ENCODE measurements around the gene ACOT11.
"Not testable (repeated sequence)": the region's sequence is repeated elsewhere in the genome, so short reads cannot be mapped to it uniquely, and the experiment has no call there.

Gene ACOT11

DNA sequence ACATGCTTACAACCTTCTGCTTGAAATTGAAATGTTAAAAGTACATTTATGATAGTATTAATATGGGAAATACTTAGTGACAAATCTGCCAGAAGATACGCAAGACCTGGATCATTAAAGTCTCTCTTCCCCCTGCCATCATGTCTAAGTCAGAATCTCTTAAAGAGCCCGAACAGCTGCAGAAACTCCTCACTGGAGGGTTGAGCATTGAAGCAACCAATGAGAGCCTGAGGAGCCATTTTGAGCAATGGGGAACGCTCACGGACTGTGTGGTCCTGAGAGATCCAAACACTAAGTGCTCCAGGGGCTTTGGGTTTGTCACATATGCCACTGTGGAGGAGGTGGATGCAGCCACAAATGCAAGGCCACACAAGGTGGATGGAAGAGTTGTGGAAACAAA lies 11.4 kb upstream of the ACOT11 start:
- in situ Hi-C loops (cut with HindIII; ENCODE audit: low sequenced_read_pairs) = not testable (repeated sequence)

DNA sequence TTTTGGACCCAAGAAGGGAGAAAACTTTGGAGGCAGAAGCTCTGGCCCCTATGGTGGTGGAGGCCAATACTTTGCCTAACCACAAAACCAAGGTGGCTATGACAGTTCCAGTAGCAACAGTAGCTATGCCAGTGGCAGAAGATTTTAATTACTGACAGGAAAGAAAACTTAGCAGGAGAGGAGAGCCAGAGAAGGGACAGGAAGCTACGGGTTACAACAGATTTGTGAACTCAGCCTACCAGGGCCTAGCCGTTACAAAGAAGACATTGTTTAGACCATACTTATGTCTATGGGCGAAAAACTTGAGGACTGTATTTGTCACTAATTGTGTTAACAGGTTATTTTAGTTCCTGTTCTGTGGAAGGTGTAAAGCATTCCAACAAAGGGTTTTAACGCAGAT lies 10.4 kb upstream of the ACOT11 start:
- in situ Hi-C loops (cut with HindIII; ENCODE audit: low sequenced_read_pairs) = no loop called here

- in situ Hi-C loops (cut with HindIII; ENCODE audit: low sequenced_read_pairs) = no loop called here
Observed at GRCh38 chr1:54538538-54538937, 9.5 kb upstream of the ACOT11 start.

DNA sequence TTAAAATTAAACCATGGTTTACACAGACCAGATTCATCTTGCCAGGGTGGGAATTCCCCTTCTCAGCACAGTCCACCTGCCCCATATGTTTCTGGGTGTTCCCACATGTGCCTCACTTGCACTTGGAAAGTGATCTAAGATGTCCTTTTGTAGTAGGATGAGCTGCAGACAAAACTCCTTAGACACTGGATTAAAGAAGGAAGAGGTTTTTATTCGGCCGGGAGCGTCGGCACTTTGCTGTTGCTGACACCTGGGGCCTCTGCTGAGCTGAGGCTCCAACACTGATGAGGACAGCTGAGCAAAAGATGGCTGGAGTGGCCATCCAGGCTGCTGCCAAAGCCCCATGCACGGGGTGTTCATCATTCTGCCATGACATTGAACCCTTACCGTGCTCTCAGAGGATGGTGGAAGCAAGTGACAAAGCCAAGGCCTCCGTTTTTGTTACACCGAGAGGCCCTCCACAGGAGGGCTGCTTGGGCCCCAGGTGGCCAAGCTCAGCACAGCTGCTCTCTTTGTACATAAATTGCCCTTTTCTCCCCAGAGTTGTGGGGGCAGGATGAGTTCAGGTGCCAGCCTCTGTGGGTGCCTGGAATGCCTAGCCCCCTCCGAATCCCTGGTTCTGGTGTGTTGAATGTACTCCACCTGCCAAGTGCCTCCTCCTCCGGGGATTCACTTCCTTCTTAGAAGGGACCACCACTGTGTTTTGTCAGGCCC lies 7.3 kb upstream of the ACOT11 start:
- in situ Hi-C loops (cut with HindIII; ENCODE audit: low sequenced_read_pairs) = no loop called here

DNA sequence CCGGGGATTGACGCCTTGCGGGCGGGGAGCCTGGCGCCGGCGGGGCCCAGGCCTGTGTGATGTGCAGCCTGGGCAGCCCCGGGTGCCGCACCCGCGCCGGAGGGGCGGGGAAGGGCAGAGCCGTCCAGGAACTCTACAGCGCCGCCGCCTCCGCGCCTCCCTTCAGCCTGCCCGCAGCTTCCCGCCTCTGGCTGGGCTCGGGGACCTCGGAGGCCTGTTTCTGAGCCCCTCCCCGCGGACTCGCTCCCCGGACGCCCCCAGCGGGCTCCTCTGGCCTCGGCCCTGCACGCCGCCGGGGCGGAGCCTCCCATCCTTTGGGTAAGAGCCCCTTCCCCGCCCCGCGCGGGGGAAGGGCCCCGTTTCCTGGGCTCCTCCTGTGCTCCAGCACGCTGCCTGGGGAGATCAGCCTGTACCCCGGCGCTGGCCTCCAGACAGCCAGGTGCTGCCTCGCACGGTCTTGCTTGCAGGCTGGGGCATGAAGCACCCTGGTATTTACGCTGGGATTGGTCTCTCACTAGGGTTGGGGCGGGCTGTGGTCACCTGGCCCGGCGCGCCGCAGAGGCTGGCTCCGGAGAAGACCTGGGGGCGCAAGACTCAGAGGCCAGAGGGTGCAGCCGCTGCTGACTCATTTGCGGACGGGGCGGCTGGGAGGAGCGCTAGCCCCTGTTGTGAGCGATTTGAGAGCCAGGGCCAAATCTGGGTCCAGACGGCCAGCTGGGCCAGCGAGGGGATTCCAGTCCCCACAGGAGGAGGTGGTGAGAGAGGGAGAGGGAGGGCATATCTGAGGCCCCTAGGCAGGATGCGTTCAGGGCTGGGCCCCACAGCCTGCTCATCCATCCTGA lies 5.7 kb upstream of the ACOT11 start:
- in situ Hi-C loops (cut with HindIII; ENCODE audit: low sequenced_read_pairs) = no loop called here

GRCh38 chr1:54542962-54543539 lies 5.0 kb upstream of the ACOT11 start:
- in situ Hi-C loops (cut with HindIII; ENCODE audit: low sequenced_read_pairs) = no loop called here

DNA sequence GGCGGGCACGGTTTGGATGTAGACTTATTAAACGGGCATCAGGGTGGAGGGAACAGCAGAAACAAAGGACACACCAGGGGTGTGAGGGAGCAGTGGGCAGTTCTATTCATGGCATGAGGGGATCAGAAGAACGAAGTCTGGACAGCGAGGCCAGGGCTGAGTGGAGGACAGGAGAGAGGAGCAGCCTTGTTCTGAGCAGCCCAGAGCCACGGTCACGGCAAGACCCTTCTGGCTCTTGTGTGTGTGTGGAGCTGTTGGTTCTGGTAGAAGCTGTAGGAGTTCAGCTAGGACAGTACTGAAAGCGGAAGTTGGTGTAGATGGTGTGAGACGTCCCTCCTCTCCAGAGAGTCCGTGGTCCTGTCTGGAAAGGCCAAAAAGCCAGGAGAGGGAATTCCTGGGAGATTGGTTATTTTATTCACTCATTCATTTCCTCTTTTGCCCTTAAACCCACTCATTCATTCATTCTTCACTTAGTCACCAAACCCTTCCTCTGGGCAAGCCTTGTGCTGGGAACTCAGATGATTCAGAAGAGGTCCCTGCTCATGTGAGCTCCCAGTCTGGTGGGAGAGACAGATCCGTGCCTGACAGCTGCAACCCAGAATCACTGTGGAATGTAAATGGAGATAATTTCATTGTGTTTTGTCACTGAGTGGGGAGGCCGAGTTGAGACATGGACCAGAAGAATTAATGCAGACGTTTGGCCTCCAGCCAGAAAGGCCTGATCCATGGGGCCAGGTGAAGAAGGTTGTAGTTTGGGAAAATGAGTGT lies 4.1 kb upstream of the ACOT11 start:
- in situ Hi-C loops (cut with HindIII; ENCODE audit: low sequenced_read_pairs) = no loop called here

GRCh38 chr1:54545916-54546635 lies 2.0 kb upstream of the ACOT11 start:
- in situ Hi-C loops (cut with HindIII; ENCODE audit: low sequenced_read_pairs) = no loop called here

DNA sequence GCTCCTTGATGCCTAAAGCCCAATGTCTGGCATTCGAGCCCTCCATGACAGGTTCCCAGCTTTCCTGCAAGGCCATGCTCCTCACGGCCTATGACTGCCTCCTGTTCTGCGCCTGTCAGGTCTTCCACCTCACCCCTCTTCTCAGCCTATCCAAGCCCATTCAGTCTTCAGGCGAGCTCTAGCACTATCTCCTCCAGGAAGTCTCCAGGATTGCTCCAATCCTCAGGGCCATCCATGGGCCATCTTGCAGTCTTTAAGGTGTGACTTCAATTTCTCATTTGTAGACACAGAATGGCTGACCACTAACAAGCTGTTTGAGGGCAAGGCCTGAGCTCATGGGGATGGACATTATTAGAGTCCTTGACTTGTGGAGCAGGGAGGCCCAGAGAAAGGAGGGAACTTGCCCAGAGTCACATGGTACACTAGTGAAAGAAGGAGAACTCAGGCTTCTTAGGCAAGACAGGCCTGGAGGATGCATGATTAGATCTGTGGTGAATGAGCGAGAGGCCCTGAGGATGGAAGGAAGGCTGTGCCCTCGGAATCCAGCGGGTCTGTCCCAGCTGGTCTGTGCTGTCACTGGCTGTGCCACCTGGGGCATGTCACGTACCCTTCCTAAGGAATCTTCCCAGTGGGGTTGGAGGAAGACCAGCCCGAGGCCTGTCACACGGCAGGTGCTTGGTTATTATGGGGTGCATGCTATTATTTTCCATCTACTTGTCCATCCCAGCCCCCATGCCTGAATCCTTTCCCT lies 1.2 kb upstream of the ACOT11 start:
- in situ Hi-C loops (cut with HindIII; ENCODE audit: low sequenced_read_pairs) = no loop called here

DNA sequence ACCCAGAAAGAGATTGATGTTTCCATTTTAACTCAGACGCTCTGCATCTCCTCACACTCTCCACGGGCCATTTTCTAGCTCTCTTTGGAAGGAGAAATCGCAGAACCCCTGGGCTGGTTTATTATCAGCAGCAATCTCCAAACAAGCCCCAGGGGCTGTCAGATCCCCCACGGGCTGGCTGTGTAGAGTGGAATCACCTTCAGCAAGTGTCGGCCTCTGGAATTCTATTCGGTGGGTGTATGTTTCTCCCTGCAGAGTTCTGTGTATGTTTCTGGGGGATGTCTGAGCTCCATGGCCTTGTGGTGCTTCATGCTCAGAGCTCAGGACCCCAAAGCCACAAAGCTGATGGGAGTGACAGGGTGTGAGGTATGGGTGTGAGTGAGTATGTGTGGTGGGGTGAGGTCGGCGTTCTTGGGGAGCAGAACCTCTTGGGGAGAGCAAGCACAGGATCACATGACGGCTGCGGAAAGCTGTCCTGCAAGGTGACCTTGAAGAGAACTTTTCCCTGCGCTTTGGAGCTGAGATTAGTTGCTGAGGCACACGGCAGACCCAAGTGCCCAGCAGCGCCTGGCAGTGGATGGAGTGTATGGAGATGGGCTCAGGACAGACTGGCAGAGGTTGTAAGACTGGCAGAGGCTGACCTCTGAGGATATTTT lies 489 bp downstream of the ACOT11 start:
- in situ Hi-C loops (cut with HindIII; ENCODE audit: low sequenced_read_pairs) = no loop called here

DNA sequence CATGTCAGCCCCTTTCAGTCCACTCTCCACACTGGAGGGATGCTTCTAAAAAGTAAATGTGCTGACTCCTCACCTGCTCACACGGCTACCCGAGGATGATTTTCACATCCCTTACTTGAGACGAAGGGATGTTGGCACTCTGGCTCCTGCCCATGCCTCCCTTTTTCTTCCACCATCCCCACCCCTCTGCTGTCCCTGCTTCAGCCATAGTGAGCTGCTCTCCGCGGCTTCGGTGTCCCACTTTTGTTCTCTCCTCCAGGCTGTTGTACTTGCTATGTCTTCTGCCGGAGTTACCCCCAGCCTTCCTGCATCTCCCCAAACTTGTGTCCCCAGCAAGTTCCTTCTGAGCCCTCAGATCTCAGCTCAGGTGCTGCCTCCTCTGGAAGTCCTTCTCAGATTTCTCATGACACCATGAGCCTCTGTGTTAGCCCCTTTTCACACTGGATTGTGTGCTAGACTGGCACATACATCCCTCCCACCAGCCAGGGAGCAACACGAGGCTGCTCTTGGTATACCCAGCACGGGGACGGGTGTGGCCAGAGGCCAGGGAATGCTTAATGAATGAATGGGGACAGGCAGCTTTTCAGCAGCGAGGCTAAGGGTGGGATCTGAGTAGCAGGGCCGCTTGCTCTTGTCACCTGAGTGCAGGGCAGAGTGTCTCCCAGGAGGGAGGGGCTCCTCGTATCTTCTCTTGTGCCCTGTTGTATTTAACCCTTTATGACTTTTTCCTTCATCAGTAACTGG lies 1.3 kb downstream of the ACOT11 start:
- in situ Hi-C loops (cut with HindIII; ENCODE audit: low sequenced_read_pairs) = no loop called here

DNA sequence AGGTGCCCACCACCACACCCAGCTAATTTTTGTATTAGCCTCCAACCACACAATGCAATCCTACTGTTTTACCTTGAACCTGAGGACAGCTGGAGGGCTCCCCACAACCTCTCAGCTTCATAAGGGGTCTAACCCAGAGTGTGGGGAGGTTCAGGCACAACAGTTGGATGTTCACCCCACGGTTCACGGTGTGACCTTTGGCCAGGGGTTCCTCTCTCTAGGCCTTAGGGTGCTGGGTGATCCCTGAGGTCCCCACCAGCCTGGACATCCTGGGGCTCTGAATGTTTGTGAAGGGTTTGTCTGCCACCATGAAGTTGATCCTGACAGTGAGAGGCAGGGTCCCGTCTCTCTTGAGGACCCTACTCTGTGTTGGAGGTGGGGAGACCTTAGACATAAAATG lies 3.9 kb downstream of the ACOT11 start:
- in situ Hi-C loops (cut with HindIII; ENCODE audit: low sequenced_read_pairs) = no loop called here

- in situ Hi-C loops (cut with HindIII; ENCODE audit: low sequenced_read_pairs) = no loop called here
Observed at GRCh38 chr1:54553602-54554313, 5.7 kb downstream of the ACOT11 start.

DNA sequence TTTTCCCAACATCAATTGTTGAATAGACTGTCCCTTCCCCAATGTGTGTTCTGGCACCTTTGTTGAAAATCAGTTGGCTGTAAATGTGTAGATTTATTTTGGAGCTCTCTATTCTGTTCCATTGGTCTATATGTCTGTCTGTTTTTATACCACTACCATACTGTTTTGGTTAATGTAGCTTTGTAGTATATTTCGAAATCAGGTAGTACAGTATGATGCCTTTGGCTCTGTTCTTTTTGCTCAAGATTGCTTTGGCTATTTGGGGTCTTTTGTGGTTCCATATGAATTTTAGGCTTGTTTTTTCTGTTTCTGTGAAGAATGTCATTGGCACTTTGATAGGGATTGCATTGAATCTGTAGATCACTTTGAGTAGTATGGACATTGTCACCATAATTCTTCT lies 8.1 kb downstream of the ACOT11 start:
- in situ Hi-C loops (cut with HindIII; ENCODE audit: low sequenced_read_pairs) = no loop called here

DNA sequence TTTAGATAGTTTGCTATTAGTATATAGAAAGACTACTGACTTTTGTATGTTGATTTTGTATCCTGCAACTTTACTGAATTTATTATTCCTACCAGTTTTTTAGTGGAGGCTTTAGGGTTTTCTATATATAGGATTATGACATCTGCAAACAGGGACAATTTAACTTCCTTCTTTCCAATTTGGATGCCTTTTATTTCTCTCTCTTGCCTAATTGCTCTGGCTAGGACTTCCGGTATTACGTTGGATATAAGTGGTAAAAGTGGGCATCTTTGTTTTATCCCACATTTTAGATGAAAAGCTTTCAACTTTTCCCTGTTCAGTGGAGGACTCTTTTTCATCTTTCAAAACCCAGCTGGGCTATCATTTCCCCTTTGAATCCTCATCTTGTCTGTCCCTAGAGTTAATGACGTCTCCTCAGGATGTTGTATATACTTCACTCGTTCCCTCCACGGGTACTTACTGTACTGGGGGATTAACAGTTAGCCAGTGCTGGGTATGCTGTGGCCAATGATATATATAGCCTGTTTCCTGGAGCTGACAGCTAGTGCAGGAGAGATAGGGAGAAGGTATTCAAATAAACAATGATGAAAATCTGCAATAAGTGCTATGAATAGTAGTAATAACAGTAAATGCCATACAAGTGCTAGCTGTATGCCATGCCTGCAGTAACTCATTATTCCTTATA lies 9.8 kb downstream of the ACOT11 start:
- in situ Hi-C loops (cut with HindIII; ENCODE audit: low sequenced_read_pairs) = no loop called here

- in situ Hi-C loops (cut with HindIII; ENCODE audit: low sequenced_read_pairs) = no loop called here
Observed at GRCh38 chr1:54558434-54559030, 10.5 kb downstream of the ACOT11 start.

- in situ Hi-C loops (cut with HindIII; ENCODE audit: low sequenced_read_pairs) = no loop called here
Observed at GRCh38 chr1:54559111-54559548, 11.1 kb downstream of the ACOT11 start.

Data from DLD1 (cell line).